ENCODE measurements around the gene VAMP5.

The VAMP5 gene

GRCh38 chr2:85584354-85584856 is at the start of gene VAMP5:
VAMP5 (plus strand) TSS chr2:85584431; CDS start chr2:85584491, 60 bp downstream.
- no peak for DNase-seq (ENCODE audit: low spot score)
- TF ChIP-seq, protein P1, sequence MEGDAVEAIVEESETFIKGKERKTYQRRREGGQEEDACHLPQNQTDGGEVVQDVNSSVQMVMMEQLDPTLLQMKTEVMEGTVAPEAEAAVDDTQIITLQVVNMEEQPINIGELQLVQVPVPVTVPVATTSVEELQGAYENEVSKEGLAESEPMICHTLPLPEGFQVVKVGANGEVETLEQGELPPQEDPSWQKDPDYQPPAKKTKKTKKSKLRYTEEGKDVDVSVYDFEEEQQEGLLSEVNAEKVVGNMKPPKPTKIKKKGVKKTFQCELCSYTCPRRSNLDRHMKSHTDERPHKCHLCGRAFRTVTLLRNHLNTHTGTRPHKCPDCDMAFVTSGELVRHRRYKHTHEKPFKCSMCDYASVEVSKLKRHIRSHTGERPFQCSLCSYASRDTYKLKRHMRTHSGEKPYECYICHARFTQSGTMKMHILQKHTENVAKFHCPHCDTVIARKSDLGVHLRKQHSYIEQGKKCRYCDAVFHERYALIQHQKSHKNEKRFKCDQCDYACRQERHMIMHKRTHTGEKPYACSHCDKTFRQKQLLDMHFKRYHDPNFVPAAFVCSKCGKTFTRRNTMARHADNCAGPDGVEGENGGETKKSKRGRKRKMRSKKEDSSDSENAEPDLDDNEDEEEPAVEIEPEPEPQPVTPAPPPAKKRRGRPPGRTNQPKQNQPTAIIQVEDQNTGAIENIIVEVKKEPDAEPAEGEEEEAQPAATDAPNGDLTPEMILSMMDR (IDR thresholded peaks at IDR 0.05; ENCODE audit: extremely low read depth, insufficient read depth, missing control alignments) = no peak
- in situ Hi-C loops (cut with MboI; ENCODE audit: low pct_unique_long_range_greater_than_20kb, low sequenced_read_pairs, unreplicated experiment) = no loop called here

DNA sequence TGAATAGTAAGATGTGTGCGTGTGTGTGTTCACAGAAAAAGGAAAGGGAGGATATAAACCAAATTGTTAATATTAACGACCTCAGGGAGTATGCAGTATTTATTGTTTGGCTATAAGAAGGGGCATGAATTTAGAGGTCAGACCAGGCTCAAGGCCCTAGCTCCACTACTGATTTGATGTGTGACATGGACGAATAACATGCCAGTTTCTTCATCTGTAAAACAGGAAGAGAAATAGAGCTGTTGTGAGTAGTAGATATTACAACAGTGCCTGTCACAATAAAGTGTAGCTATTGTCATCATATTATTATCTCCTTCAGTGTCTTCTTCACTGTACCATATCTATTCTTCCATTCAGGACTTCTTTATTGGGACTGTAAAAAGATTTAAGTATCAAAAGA is 49.4 kb upstream of the VAMP5 start:
- TF ChIP-seq, protein P1 (IDR thresholded peaks at IDR 0.05; ENCODE audit: extremely low read depth, insufficient read depth, missing control alignments) = no peak
- no peak for DNase-seq (ENCODE audit: low spot score)
- in situ Hi-C loops (cut with MboI; ENCODE audit: low pct_unique_long_range_greater_than_20kb, low sequenced_read_pairs, unreplicated experiment) = no loop called here

- TF ChIP-seq, protein P1 (IDR thresholded peaks at IDR 0.05; ENCODE audit: extremely low read depth, insufficient read depth, missing control alignments) = no peak
- DNase-seq (ENCODE audit: low spot score) = no peak
- in situ Hi-C loops (cut with MboI; ENCODE audit: low pct_unique_long_range_greater_than_20kb, low sequenced_read_pairs, unreplicated experiment) = no loop called here
These were observed 47.8 kb upstream of the VAMP5 start for GRCh38 chr2:85536479-85536878.

DNA sequence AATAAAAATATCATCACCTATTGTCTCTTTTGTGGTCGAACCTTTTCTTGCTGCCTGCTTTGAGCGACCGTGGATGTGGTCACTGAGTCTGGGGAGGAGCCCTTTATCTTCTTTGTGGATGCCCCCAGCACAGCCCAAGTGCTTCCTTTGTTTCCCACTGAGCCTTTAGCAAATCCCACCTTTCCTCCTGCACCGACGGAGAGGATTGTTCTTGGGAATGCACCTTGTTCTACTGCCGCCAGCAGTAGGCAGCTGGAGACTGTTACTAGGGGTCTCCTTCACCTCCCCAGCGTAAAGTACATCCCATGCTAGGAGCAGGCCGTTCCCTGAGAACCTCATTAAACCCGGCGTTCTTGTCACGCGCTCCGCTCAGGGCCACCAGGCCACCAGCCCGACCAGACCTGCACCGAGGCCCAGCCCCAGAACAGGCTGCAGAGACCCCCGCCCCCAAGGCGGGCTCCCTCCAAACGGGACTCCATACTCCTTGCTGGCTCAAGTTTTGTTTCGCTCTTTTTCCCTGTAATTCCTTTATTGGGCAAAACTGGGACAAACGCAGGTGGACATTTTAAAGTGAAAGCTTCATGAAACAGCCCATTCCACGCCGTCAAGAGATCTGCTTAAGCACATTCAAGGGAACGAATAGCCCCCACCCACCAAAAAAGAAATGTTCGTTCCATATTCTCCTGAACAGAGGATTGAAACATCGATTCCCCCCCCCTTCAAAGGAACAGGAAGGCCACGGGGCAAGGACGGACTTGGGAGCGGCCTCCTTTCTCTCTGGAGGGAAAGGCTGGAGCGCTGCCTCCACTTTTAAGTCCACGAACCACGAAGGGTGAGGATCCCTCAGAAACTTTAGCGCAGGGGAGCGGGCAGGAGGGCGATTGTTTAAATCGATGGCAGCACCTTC is 46.4 kb upstream of the VAMP5 start:
- peak; percentile 36 for DNase-seq (ENCODE audit: low spot score)
- TF ChIP-seq, protein P1 (IDR thresholded peaks at IDR 0.05; ENCODE audit: extremely low read depth, insufficient read depth, missing control alignments) = peak; percentile 15
- in situ Hi-C loops (cut with MboI; ENCODE audit: low pct_unique_long_range_greater_than_20kb, low sequenced_read_pairs, unreplicated experiment) = no loop called here

DNA sequence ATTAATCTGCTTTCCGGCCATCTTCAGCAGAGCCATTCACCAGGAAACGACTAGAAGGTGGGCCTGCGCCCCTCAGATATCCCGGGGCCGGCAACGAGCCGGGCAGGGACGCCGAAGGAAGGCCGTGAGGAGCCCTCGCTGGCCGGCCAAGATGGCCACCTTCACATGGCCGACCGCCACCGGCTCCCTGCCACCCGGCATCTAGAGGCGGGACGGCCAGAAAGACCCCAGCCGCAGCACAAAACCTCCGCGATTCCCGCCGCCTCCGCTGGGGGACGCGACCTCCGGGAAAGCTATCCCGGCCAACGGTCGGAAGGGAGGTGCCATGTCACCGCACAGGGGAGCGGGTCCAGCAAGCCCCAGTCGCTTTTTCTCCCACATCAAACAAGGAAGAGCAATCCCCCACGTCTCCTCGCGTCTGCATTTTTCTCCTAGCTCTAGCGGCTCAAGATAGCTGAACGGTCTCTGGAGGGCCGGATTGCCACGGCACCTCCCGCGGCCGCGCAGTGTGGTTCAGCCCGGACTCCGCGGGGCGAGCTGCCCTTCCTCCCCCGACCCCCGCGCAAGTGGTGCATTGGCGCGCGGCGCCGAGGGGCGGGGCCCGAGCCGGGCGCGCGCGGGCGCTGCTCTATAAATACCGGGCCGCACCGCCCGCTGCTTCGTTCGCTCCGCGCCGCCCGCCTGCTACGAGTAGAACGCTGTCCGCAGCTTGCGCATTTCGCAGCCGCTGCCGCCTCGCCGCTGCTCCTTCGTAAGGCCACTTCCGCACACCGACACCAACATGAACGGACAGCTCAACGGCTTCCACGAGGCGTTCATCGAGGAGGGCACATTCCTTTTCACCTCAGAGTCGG is 45.5 kb upstream of the VAMP5 start, which contains the start of gene MAT2A:
MAT2A (plus strand) TSS at position 662 of the 854 bp plus-strand sequence; CDS start at position 782, 120 bp downstream.
- DNase-seq (ENCODE audit: low spot score) = peak; percentile 95
- in situ Hi-C loops (cut with MboI; ENCODE audit: low pct_unique_long_range_greater_than_20kb, low sequenced_read_pairs, unreplicated experiment) = no loop called here
- TF ChIP-seq, protein P1 (IDR thresholded peaks at IDR 0.05; ENCODE audit: extremely low read depth, insufficient read depth, missing control alignments) = peak; percentile 76
